A673 (cell line): ENCODE results near the gene KCTD3. TPM values are rescaled to one million over a fixed set of nuclear protein-coding genes. Genes with fewer than 3 reads are reported as not detected.
A peak's percentile ranks its signal among the peaks of the same experiment; 100 is the strongest.

Experiments
- Bru-seq: library from RNA; stranded (reverse); fragments of 400-500 nt; gene quantifications from one replicate; lab custom pipeline; 2021; lab: Mats Ljungman, UMichigan
- BruChase-seq, 2 experiments: library from RNA; stranded (reverse); fragments of 400-500 nt; gene quantifications; one replicate each; lab custom pipeline; 2021; lab: Mats Ljungman, UMichigan
- BruUV-seq: library from RNA; stranded (reverse); fragments of 400-500 nt; replicated peaks from 2 replicates; lab custom pipeline; 2021; lab: Mats Ljungman, UMichigan
- CTCF ChIA-PET: fragments of 300-600 bp; sonication (Branson Sonifier 250); formaldehyde crosslinking; loops from one replicate; lab custom pipeline; 2022; ENCODE audit warnings: antibody characterized with exemption; lab: Charles Lee
- POLR2A ChIA-PET: fragments of 300-600 bp; sonication (Branson Sonifier 250); formaldehyde crosslinking; loops from one replicate; lab custom pipeline; 2022; ENCODE audit warnings: antibody characterized with exemption; ENCODE audit not compliant: low non-redundant PET; lab: Charles Lee
- DNase-seq: peaks from one replicate; pipeline ENCODE4 v3.0.0-alpha.2; 2015; ENCODE audit warnings: low spot score
- H3K27ac ChIP-seq: fragments of 200-600 bp; sonication (generic); 2 replicates; pipeline ENCODE4 v1.5.1; 2016; ENCODE audit warnings: mixed run types, low read depth, mild to moderate bottlenecking, mixed read lengths, antibody characterized with exemption, low read length; ENCODE audit not compliant: poor library complexity, severe bottlenecking
- H3K27me3 ChIP-seq: fragments of 200-600 bp; sonication (generic); replicated peaks from 2 replicates; pipeline ENCODE4 v1.6.1; 2017; ENCODE audit warnings: mixed run types, low read depth, mild to moderate bottlenecking, mixed read lengths, antibody characterized with exemption, low read length; ENCODE audit not compliant: insufficient read depth, poor library complexity
- H3K36me3 ChIP-seq: fragments of 200-600 bp; sonication (generic); 2 replicates; pipeline ENCODE4 v1.6.1; 2016; ENCODE audit warnings: mixed run types, mild to moderate bottlenecking, mixed read lengths, antibody characterized with exemption, low read length; ENCODE audit not compliant: insufficient read depth, poor library complexity, severe bottlenecking
- H3K4me1 ChIP-seq: fragments of 200-600 bp; sonication (generic); 2 replicates; pipeline ENCODE4 v1.6.1; 2017; ENCODE audit warnings: mixed run types, mild to moderate bottlenecking, mixed read lengths, antibody characterized with exemption, low read length; ENCODE audit not compliant: insufficient read depth, poor library complexity, severe bottlenecking
- H3K4me3 ChIP-seq: fragments of 200-600 bp; sonication (generic); 2 replicates; pipeline ENCODE4 v1.5.1; 2016; ENCODE audit warnings: low read depth, mixed run types, mild to moderate bottlenecking, mixed read lengths, low read length; ENCODE audit not compliant: poor library complexity, severe bottlenecking
- H3K9me3 ChIP-seq: fragments of 200-600 bp; sonication (generic); 2 replicates; pipeline ENCODE4 v1.6.1; 2016; ENCODE audit warnings: mixed run types, low read depth, mild to moderate bottlenecking, mixed read lengths, antibody characterized with exemption, low read length; ENCODE audit not compliant: poor library complexity, severe bottlenecking
- CTCF ChIP-seq: fragments of 300-800, 200-600 bp; sonication (generic); conservative IDR thresholded peaks from 2 replicates; pipeline ENCODE4 v1.5.1; 2017; ENCODE audit warnings: low read depth, mild to moderate bottlenecking, antibody characterized with exemption, low read length, moderate library complexity, mixed read lengths
- EZH2 ChIP-seq: fragments of 200-600 bp; sonication (generic); IDR thresholded peaks from 2 replicates; pipeline ENCODE4 v1.6.1; 2017; ENCODE audit warnings: borderline replicate concordance, low read depth, mild to moderate bottlenecking, mixed read lengths, antibody characterized with exemption, low read length; ENCODE audit not compliant: poor library complexity, severe bottlenecking
- intact Hi-C: fragments of 100-400 bp; cut with micrococcal nuclease; formaldehyde crosslinking; loops from one replicate; pipeline ENCODE4 v1.10.0; 2022; ENCODE audit not compliant: unreplicated experiment
- long read RNA-seq: library from polyadenylated mRNA; stranded (forward); transcript quantifications from one replicate; pipeline ENCODE4 v2.0.0, GENCODE V29; 2022
- total RNA-seq: library from RNA; stranded (reverse); gene quantifications from 2 replicates; pipeline ENCODE4 v1.2.3, GENCODE V29; 2021

The KCTD3 gene
- total RNA-seq (10.8 and 15.9 TPM in 2 replicates), Bru-seq, nascent RNA (percentile 64 among the genes with signal in this experiment), BruChase-seq, experiment 1, labeled RNA remaining after a 2-hour chase (percentile 63 among the genes with signal in this experiment), BruChase-seq, experiment 2, labeled RNA remaining after a 6-hour chase (percentile 54 among the genes with signal in this experiment)
- long read RNA-seq, transcript KCTD3-201 (18 exons, 3,931 nt): major isoform, 41 of 58 reads
- long read RNA-seq, partial matches to known transcripts: 8 of 58 reads
- long read RNA-seq, other reads (novel, unspliced or antisense): 9 of 58 reads

GRCh38 chr1:215566556-215567490 lies at the start of gene KCTD3:
TSS of gene KCTD3 (plus strand) at chr1:215567304. CDS start at chr1:215567686, 382 bp downstream.
- peaks cover 13% of the 10 kb centered on the region for H3K27me3 ChIP-seq
- POLR2A ChIA-PET: interaction anchor here (0.5 kb wide), 1 partner anchor 1274 kb away, joined by 5 read pairs; no protein-coding TSS in a partner anchor
- H3K4me3 ChIP-seq: peak within 1 kb of the TSS; percentile 85
- intact Hi-C loops: no loop called here
- no peaks in the 10 kb centered on the region for H3K36me3 ChIP-seq
- BruUV-seq: no TSS peak
- CTCF ChIA-PET: no interaction called here
- H3K27ac ChIP-seq: peak within 1 kb of the TSS; percentile 60
- no peaks in the 10 kb centered on the region for H3K9me3 ChIP-seq
- no peak for TF ChIP-seq CTCF
- no peak for TF ChIP-seq EZH2
- H3K4me1 ChIP-seq: no peaks in the 10 kb centered on the region
- DNase-seq: peak; percentile 67

- no peaks in the 10 kb centered on the region for H3K36me3 ChIP-seq
These were observed 49.6 kb upstream of the KCTD3 start for GRCh38 chr1:215517441-215517891.

More at GRCh38 chr1:215517441-215517891, 49.6 kb upstream of the KCTD3 start:
- no peak overlapping the region for H3K4me3 ChIP-seq
- H3K9me3 ChIP-seq: no peaks in the 10 kb centered on the region
- TF ChIP-seq CTCF (peak; percentile 31; the same call in 1 of the 2 replicates), EZH2 (no peak)
- CTCF ChIA-PET: no interaction called here
- H3K4me1 ChIP-seq: no peaks in the 10 kb centered on the region
- peak; percentile 14 for DNase-seq
- intact Hi-C loops: no loop called here
- POLR2A ChIA-PET: no interaction called here
- peaks cover 6% of the 10 kb centered on the region for H3K27me3 ChIP-seq
- no peak overlapping the region for H3K27ac ChIP-seq
- BruUV-seq: no TSS peak
